Ishikawa (cell line): ENCODE measurements around the gene CNTNAP1.

Experiments
- CEBPB ChIP-seq: IDR thresholded peaks from 2 replicates; pipeline ENCODE4 v1.6.1; 2012
- CREB1 ChIP-seq: IDR thresholded peaks from 2 replicates; pipeline ENCODE4 v1.6.1; 2012; ENCODE audit warnings: low read depth
- EGR1 ChIP-seq: IDR thresholded peaks from 2 replicates; pipeline ENCODE4 v1.6.1; 2012
- EP300 ChIP-seq: IDR thresholded peaks from 2 replicates; pipeline ENCODE4 v1.6.1; 2012; ENCODE audit warnings: borderline replicate concordance
- FOXM1 ChIP-seq: IDR thresholded peaks from 2 replicates; pipeline ENCODE4 v1.6.1; 2012; ENCODE audit warnings: low read depth, borderline replicate concordance
- NFIC ChIP-seq: IDR thresholded peaks from 2 replicates; pipeline ENCODE4 v1.6.1; 2012
- RAD21 ChIP-seq: IDR thresholded peaks from 2 replicates; pipeline ENCODE4 v1.6.1; 2012; ENCODE audit warnings: low read depth
- TAF1 ChIP-seq: IDR thresholded peaks from 2 replicates; pipeline ENCODE4 v1.6.1; 2012; ENCODE audit warnings: low read depth, mild to moderate bottlenecking
- TCF12 ChIP-seq: IDR thresholded peaks from 2 replicates; pipeline ENCODE4 v1.6.1; 2012; ENCODE audit warnings: low read depth
- TEAD4 ChIP-seq: IDR thresholded peaks from 2 replicates; pipeline ENCODE4 v1.6.1; 2012
- YY1 ChIP-seq: IDR thresholded peaks from 2 replicates; pipeline ENCODE4 v1.6.1; 2012; ENCODE audit warnings: low read depth
- ZBTB7A ChIP-seq: IDR thresholded peaks from 2 replicates; pipeline ENCODE4 v1.6.1; 2012; ENCODE audit warnings: low read depth
- TF ChIP-seq, protein P1 (sequence below): IDR thresholded peaks from 2 replicates; pipeline ENCODE4 v1.6.1; 2012
- TF ChIP-seq, protein P2 (sequence below): IDR thresholded peaks from 2 replicates; pipeline ENCODE4 v1.6.1; 2012
- TF ChIP-seq, protein P3 (sequence below): IDR thresholded peaks from 2 replicates; pipeline ENCODE4 v1.6.1; 2012; ENCODE audit warnings: low read depth, mild to moderate bottlenecking

The CNTNAP1 gene

DNA sequence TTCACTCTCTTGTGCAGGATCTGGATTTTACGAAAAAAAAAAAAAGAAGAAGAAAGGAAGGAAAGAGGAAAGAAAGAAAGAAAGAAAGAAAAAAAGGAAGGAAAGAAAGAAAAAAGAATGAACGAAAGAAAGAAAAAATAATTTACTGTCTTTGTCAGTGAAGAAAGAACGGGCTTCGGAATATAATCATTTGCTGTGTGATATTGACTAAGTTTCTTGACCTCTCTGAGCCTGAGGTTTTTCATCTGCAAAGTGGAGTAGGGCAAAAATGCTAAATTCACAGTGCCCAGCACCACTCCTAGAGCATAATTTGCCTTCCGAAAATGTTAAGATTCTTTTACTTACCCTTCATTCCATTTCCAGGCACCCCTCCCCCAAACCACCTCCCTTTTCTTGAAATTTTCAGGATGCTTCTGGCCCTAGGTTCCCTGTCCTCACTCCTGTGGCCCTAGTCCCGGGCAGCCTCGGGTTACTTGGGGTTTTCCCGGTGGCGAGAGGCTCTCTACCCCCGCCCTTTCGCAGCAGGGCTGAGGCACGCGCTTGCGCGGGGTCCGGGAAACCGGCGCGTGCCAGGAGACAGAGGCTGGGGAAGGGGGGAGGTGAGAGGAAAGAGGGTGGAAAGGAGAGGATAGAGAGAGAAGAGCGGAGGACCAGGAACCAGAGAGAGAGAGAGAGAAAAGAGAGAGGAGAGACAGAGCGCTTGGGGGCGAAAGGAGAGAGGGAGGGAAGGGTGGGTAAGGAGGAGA lies at the start of gene CNTNAP1:
Gene CNTNAP1, plus strand, starts transcription at position 556 of the 746 bp plus-strand sequence. CDS start 299 bp downstream, outside the sequence.
- TF ChIP-seq, protein P1, sequence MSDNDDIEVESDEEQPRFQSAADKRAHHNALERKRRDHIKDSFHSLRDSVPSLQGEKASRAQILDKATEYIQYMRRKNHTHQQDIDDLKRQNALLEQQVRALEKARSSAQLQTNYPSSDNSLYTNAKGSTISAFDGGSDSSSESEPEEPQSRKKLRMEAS: no peak
- TF ChIP-seq EP300: no peak

DNA sequence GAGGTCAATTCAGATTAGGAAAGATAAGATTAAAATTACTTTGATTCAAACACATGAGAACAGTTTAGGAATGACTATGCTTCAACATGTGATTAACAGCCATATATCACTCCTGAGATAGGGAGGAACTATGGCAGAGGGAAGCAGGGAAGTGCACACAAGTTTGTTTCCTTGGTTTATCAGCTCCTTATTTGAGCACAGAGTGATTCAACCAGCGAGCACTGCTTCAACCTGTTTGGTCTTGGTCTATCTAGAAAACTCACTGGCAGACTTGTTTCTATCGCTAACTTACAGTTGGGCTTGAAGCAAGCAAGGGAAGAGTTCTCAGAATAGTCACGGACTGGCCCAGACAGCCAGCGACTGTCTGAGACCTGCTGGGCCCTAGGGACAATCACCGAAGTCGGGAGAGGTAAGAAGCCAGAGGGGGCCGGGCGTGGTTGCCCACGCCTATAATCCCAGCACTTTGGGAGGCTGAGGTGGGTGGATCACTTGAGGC lies 49.3 kb upstream of the CNTNAP1 start:
- TF ChIP-seq RAD21: no peak
- TF ChIP-seq YY1: no peak

DNA sequence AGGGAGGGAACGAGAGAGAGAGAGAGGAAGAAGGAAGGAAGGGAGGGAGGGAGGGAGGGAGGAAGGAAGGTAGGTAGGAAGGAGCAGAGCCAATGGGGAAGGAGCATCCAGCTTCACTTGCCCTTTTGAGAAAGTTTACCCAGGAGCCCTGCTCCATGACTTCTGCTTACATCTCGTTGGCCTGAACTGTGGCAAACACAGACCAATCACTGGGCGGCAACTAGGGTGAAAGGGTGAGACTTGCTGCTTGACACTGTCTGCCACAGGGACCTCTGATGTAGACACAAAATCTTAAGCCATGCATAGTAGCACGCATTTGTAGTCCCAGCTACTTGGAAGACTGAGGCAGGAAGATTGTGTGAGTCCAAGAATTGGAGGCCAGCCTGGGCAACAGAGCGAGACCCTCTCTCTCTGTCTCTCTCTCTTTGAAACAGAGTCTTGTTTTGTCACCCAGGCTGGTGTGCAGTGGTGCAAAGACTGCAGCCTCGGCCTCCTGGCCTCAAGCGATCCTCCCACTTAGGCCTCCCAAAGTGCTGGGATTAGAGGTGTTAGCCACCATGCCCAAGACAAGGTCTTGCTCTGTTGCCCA lies 42.7 kb upstream of the CNTNAP1 start:
- TF ChIP-seq CREB1: no peak
- TF ChIP-seq, protein P1: no peak
- TF ChIP-seq NFIC: no peak
- TF ChIP-seq, protein P2, sequence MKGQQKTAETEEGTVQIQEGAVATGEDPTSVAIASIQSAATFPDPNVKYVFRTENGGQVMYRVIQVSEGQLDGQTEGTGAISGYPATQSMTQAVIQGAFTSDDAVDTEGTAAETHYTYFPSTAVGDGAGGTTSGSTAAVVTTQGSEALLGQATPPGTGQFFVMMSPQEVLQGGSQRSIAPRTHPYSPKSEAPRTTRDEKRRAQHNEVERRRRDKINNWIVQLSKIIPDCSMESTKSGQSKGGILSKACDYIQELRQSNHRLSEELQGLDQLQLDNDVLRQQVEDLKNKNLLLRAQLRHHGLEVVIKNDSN: no peak
- no peak for TF ChIP-seq FOXM1
- TF ChIP-seq TEAD4: no peak
- no peak for TF ChIP-seq EP300
- no peak for TF ChIP-seq YY1
- TF ChIP-seq ZBTB7A: no peak
- TF ChIP-seq, protein P3, sequence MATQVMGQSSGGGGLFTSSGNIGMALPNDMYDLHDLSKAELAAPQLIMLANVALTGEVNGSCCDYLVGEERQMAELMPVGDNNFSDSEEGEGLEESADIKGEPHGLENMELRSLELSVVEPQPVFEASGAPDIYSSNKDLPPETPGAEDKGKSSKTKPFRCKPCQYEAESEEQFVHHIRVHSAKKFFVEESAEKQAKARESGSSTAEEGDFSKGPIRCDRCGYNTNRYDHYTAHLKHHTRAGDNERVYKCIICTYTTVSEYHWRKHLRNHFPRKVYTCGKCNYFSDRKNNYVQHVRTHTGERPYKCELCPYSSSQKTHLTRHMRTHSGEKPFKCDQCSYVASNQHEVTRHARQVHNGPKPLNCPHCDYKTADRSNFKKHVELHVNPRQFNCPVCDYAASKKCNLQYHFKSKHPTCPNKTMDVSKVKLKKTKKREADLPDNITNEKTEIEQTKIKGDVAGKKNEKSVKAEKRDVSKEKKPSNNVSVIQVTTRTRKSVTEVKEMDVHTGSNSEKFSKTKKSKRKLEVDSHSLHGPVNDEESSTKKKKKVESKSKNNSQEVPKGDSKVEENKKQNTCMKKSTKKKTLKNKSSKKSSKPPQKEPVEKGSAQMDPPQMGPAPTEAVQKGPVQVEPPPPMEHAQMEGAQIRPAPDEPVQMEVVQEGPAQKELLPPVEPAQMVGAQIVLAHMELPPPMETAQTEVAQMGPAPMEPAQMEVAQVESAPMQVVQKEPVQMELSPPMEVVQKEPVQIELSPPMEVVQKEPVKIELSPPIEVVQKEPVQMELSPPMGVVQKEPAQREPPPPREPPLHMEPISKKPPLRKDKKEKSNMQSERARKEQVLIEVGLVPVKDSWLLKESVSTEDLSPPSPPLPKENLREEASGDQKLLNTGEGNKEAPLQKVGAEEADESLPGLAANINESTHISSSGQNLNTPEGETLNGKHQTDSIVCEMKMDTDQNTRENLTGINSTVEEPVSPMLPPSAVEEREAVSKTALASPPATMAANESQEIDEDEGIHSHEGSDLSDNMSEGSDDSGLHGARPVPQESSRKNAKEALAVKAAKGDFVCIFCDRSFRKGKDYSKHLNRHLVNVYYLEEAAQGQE: no peak
- no peak for TF ChIP-seq RAD21
- TF ChIP-seq TCF12: no peak
- TF ChIP-seq CEBPB: no peak

DNA sequence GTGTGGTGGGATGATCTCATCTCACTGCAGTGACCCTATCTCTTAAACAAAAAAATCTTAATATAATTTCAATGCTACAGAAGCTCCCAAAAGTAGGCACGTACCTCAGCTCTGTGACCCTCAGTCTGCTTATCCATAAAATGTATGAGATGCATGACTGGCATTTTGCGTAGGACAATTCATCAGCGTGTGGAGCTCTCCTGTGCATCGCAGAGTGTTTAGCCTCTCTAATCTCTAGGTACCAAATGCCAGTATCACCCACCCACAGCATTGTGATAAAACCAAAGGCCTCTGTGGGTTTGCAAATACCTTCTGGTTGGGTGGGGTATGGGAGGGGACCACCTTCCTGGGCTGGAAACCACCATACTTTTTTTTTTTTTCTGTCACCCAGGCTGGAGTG lies 42.2 kb upstream of the CNTNAP1 start:
- no peak for TF ChIP-seq YY1
- TF ChIP-seq, protein P3: no peak
- no peak for TF ChIP-seq NFIC
- no peak for TF ChIP-seq FOXM1
- no peak for TF ChIP-seq TAF1
- TF ChIP-seq TEAD4: no peak
- TF ChIP-seq, protein P1: no peak
- TF ChIP-seq EGR1: no peak
- no peak for TF ChIP-seq TCF12

DNA sequence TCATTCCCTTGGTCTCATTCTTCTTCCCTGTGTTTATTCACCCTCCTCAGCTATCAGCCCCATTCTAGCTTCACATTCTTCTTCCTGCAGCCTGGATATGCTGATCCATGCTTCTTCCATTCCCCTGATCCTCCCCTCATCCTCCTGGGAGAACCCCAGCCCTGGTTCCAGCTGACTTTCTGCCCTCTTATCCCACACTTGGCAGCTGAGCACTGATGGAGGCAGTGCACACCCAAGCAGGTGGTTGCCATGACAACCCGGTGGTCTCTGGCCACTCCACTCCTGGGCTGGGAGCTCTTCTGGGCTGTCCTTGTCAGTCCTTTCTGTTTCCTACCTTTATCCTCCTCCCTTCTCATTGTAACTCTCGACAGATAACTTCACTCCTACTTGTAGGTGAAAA lies 40.0 kb upstream of the CNTNAP1 start:
- TF ChIP-seq CEBPB (no peak), FOXM1 (no peak), TCF12 (no peak), TAF1 (no peak), TEAD4 (no peak), NFIC (no peak), EGR1 (no peak), YY1 (no peak), ZBTB7A (no peak), CREB1 (no peak), EP300 (no peak), RAD21 (no peak)
- TF ChIP-seq, protein P1: no peak
- TF ChIP-seq, protein P2: no peak
- TF ChIP-seq, protein P3: no peak
